GM21786 (cell line): ENCODE results near the gene TNRC6C.

Experiments used
- ATAC-seq: cut with Tn5 transposase; IDR thresholded peaks from one replicate; pipeline ENCODE4 v1.9.1; 2021; ENCODE audit not compliant: unreplicated experiment

Gene TNRC6C

DNA sequence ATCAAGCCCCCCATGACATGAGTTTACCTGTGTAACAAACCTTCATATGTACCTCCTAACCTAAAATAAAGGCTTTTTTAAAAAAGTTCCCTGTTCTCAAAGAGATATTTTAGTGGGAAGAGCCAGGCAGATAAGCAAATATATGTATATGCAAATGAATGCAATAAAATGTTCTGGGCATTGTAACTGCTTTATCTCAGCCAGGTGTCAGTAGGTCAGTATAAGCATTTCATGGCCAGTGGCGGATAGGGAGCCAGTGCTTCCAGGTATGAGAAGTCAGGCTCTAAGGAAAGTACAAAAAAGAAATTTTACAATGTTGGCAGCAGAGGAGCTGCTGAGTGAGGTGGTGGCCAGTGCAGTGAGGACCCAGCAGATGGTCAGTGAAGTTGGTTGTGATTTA is 53.9 kb downstream of the TNRC6C start:
- no peak for ATAC-seq

DNA sequence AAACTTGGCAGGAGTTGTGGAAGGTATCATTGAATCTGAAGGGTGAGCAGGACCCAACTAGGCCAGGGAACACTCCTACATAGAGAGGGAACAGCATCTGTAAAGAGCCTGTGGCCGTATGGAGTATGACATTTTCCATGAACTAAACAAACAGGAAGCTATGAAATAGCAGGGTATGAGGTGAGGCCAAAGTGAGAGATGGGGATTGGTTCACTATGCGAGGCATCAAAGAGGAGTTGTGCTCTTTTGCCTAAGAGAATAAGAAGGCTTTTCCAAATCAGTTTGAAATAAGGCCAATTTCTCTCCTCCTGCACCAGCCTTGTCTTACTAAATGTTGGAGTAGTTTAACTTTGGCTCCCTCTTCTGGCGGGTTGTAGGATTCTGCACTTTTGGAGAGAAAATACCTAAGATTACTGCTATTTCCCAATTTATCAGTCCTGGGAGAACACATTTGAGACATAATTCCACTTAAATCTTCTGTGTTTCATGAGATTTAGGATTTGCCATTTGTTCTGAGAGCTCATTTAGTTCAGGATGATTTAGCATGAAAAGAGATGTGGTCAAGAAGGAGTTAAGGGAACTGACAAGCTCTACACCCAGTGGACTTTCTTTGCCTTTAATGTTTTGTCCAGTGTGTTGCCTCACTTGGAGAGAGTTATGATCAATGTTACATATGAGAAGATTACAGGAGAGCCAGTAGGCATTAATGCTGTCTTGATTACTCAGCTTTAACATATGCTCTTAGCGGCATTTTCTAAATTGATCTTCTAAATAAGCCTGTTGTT is 55.4 kb downstream of the TNRC6C start:
- no peak for ATAC-seq

DNA sequence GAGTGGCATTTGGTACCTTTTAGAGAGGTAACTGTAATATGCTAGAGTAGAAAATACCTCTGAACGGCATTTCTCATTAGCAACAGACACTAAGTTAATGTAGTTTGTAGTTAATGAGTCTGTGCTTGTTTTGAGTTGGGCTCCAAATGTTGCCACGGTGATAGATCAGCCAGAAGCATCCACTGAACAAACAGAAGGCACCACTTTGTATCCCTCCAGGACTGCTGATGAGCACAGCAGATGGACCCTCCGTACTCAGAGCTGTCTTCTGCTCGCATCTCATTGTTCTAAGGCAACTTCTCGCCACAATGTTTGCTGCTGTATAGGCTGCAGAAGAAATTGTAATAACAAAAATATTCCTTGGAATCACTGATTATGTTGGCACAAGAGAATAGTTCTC is 56.1 kb downstream of the TNRC6C start:
- no peak for ATAC-seq

DNA sequence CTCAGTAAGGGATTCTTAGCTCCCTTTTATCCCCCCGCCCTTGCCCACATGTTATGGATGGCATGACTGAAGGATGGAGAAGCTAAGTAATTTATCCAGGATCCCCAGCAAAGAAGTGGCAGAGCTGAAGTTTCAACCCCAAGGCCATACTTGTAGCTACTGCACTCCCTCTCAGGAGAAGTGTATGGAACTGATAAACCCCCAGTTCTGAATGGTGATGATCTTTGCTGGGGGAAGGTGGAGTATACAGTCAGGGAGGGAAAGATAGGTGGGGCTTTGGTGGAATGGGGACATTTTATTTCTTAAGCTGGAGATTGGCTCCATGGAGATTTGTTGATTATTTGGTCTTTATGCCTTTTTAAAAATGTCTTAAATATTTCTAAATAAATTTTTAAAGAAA is 58.3 kb downstream of the TNRC6C start:
- no peak for ATAC-seq

DNA sequence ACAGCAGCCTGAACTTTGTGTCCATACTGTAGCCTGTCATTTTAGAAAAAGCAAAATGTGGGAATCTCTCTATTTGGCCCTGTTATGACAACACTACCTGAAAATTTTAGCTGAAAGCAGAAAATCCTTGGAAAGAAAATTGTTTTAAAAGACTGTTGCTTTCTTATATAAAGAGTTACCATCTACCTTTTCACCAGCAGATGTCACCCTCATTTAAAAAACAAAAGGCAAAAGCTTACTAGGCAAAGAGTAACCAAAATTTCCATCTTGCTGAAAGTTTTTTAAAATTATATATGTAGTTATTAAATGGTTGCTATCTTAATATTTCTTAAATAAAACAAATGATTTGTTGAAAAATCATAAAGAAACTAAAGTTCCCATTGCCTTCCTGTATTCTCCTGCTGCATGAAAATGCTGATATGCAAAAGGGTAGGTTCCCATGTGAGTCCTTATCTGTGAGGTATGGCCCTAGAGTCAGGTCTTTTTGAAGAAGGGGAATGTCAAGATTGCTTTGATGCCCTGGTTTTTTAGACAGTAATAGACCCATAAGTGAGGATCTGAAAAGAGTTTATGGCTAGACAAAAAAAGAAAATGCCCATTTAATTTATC is 61.0 kb downstream of the TNRC6C start:
- no peak for ATAC-seq

DNA sequence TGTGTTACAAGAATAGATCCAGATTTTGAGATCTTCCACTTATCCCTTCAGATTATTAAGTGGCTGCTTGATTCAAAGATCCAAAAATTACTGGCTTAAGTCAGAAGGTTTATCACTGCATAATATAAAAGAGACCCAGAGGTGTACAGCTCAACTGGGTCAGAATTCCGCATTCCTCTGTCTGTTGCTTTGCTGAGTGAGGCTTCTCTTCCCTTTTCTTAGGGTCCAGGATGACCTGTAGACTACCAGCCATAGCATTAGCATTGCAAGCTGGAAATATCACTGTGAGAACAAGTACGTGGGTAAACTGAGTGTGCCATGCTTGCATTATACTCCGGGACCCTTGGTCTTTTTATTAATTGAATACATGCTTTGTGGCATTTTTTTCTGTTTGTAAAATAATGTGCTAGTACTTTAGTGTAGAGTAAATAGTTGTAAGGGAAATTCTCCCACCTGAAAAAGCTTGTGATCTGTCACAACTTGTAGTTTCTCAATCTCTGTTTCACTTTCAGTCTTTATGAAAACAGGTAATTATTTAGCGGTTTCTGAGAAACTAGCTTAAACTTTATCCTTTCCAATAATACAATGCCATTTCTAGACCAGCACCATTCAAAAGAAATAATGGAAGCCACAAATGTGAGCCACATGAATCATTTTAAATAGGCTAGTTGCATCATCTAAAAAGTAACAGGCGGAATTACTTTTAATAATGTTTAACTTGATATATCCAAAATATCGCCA is 61.6 kb downstream of the TNRC6C start:
- ATAC-seq = no peak

DNA sequence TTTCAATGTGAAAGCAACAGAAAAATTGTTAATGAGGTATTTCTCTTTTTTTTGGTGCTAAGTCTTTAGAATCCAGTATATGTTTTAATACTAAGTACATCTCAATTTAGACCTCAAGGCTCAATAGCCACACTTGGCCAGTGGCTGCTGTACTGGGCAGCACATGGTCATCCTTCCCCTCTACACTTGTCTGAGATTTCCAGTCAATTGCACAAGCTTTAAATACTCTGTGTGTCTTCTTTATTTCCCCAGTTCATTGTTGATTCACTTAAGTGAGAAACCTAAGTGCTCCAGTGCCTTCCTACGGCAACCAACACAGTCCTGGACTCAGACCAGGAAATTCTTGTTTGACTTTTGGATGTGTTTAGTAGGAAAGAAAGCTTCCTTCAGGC is 62.2 kb downstream of the TNRC6C start:
- no peak for ATAC-seq

DNA sequence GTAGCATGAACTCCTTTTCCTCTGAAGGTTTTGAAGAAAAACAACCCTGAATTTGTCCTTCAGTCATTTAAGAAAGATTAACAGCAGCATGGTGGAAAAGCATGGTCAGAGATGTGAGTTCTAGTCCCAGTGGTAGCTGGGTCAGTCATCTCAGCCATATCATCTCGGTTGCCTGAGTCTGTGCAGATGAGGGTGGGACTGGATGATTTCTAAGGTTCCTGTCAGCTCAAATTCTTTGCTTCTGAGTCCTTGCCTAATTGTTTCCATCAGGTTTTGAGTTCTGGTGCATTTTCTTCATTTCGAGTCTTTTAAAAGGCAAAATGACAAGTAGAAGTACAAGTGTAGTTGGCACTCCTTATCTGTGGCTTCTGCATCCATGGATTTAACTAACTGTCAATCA is 63.9 kb downstream of the TNRC6C start:
- ATAC-seq = no peak

DNA sequence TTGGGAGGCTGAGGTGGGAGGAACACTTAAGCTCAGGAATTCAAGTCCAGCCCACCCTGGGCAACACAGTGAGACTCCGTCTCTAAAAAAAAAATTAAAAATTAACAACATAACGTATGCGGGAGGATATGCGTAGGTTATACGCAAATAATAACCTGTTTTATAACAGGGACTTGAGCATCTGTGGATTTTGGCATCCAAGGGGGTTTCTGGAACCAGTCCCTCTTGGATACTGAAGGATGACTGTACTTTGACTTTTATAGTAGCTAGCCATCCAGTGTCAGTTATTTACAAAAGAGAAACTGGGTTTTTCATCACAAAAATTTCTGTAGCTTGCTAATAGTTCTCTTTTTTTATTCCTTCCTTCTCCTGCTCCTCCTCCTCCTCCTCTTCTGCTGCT is 64.5 kb downstream of the TNRC6C start:
- ATAC-seq = no peak

DNA sequence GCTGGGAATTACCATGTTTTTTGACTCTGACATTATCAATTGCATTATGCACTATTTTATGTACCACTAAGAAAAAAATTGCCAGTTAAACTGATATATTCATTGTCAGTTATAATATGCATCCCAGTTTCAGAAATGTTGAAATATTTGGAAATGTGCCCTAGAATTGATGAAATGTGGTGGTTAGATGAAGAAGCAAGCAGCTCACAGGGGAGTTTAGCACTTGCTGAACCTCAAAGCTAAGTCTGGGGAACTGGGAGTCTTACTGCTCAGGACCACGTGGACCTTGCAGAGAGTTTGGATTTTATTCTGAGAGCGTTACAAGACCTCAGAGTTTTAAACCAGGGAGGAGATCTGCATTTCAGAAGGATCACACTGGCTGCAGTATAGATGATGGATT is 67.9 kb downstream of the TNRC6C start:
- no peak for ATAC-seq

DNA sequence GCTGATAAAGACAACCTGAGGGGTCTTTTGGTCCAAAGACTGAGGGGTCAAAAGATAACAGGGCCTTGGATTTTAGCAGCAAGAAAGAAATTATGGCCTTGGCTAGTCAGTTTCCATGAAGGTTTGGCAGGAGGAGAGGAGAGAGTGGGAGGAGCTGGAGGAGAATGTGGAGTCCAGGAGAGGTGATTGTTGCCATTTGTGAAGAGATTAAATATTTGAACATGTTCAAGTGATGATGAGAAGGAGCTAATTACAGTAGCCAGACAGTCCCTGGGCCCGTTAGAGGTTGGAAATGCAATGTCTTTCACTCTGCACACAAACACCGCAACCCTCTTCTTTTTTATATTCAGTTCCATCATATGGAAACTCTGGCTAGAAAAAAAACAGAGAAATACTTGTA is 68.6 kb downstream of the TNRC6C start:
- no peak for ATAC-seq

DNA sequence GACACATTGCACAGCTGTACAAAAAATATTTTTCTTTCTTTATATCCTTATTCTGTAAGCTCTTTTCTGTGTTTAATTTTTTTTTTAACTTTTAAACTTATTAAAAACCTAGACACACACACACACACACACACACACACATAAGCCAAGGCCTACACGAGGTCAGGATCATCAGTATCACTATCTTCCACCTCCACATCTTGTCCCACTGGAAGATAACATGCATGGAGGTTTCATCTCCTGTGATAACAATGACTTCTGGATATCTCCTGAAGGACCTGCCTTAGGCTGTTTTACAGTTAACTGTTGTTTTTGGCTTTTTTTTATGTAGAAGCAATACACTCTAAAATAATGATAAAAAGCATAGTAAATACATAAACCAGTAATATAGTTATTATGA is 71.2 kb downstream of the TNRC6C start:
- ATAC-seq = no peak

DNA sequence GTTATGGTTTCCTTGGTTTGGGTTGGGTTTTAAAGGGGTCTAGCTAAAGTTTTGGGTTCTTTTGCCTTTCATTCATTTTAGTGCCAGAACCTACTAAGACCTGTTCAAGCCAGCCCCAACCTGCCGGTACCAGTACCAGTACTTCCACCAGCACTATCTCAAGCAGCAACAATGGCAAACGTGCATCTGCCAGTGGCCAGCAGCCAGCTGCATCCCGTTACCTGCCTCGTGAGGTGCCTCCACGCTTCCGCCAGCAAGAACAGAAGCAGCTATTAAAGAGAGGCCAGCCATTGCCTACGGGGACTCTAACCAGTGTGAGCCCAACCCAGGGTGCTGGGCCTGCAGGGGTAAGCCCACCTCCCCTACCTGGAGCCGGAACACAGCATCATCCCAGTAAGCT is 72.9 kb downstream of the TNRC6C start:
- no peak for ATAC-seq

DNA sequence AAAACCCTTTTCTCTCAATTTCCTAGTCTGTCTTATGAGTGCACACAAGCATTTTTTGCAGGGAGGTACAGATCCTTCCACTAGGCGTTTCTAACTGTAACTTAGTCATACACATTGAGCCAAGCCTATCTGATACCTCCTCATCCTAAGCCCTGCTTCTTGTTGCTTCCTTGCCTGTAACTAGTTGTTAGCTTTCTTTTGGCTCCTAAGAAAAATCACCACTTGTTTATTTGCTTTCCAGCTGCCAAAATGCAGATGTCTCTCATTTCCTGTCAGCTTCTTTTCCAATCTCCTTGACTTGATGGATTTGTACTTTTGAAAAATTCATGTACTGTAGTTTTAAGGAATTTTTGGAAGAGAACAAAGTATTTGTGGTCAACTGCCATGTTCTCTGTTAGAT is 73.7 kb downstream of the TNRC6C start:
- no peak for ATAC-seq

DNA sequence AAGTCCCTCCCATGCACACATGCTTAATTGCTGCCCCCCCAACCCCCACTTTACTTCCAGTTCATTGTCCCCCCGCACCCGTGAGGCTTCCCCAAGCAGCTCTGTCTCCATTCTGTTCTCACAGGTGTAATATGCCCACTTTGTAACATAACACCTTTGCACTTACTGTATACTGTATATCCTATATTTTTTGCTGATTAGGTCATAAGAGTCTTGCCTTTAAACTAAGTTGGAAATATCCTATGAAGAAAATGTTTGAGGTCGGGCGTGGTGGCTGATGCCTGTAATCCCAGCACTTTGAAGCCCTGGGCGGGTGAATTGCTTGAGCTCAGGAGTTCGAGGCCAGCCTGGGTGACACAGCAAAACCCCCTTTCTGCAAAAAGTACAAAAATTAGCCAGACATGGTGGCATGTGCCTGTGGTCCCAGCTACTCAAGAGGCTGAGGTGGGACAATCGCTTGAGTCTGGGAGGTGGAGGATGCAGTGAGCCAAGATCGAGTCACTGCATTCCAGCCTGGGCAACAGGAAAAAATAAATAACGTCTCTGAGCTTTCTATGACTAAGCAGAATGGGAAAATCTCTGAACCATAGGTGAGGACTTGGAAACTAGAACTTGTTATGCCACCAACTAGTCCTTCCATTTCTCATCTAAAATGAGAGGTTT is 76.1 kb downstream of the TNRC6C start:
- no peak for ATAC-seq

DNA sequence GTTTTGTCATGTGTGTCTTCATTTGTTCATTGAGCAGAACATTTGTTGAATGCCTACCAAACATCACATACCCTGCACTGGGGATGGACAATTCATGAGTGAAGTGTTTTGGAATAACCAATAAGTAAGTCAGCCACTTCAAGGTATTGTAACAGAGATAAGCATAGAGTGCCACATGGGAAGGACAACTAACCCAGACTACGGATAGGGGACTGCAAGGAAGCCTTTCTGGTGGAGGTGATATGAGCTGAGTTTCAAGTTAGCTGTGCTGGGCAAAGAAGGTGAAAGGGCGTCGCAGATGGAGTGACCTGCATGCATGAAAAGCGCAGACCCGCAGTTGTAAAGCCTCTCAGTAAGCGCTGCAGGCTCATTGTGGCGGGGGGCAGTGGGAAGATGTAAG is 78.8 kb downstream of the TNRC6C start:
- no peak for ATAC-seq

DNA sequence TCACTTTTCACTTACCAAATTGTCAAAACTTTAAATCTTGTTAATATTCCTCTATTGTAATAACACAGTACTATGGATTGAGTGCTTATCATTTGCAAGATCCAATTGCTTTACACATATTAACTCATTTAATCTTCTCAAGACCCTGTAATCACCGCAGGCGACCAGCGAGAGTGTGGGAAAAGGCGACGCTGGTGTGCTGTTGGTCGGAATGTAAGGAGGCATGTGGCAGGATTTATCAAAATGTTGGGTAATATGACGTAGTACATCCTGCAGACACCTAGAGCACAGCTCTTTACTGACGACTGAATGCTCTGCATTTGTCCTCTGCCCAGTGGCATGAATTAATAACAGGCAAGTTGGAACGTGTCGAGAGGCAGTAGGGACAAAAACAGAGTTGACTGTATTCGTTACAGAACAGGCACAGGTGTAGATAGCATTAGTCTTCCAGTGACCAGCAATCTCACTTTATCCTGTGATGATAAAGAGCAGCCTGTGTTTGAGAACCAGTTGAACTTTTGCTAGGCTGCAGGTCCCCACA is 80.3 kb downstream of the TNRC6C start:
- ATAC-seq = no peak

DNA sequence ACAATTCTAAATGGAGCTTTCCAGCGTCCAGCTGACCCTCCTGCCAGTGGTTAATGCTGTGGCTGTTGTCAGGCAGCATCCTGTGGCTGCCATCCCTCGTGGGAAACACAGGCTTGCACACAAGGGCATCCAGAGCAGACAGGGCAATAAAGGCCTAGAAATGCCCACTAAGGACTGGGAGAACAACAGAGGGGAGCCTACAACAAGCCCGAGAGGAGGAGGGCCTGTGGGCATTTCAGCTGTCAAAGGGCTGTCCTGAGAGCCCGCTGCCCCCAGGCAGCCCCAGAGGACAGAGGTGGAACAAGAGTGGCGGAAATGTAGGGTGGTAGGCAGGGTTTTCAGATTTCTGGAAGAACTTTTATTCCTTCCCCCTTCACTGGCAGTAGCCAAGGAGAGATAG is 81.1 kb downstream of the TNRC6C start:
- ATAC-seq = no peak

DNA sequence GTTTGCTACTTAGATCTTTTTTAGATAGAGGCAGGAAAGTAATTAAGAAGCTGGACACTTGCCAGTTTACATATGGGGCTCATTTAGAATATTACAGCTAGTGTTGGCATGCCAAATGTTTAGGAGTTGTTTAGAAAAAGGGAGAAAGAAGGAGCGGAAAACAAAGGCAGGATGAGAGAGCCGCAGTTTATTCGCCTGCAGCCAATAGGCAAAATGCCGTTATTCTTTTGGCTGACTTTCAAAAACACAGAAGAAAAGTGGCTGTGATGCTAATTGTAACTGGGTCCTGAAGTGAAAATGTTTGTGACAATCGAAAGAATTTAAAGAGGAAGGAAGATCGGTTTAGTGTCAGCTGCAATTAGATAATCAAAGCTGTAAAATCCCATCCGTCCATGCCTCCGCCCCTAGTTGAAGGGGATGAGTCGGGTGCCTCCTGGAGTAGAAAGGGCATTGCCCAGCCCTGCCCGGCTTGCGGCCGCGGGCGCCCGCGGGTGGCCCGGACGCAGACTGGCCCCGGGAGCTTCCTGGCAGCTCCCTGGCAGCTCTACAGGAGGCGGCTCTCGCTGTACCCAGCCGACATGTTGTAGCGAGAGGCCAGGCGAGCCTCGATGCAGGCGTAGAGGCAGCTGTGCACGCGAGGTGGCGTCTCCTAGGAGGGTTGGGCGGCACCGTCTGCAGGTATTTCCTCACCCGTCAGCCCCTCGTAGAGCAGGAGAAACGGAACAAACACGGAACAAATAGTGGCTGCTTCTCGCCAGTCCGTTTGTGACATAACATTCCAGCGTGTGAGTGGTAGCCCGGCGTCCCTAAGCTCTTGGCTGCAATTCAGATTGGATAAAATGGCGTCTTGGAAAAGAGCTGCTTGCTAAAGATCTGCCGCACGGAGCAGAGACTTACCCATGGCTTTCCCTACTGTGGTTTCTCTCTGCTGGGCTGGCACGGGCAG is 82.2 kb downstream of the TNRC6C start:
- no peak for ATAC-seq

DNA sequence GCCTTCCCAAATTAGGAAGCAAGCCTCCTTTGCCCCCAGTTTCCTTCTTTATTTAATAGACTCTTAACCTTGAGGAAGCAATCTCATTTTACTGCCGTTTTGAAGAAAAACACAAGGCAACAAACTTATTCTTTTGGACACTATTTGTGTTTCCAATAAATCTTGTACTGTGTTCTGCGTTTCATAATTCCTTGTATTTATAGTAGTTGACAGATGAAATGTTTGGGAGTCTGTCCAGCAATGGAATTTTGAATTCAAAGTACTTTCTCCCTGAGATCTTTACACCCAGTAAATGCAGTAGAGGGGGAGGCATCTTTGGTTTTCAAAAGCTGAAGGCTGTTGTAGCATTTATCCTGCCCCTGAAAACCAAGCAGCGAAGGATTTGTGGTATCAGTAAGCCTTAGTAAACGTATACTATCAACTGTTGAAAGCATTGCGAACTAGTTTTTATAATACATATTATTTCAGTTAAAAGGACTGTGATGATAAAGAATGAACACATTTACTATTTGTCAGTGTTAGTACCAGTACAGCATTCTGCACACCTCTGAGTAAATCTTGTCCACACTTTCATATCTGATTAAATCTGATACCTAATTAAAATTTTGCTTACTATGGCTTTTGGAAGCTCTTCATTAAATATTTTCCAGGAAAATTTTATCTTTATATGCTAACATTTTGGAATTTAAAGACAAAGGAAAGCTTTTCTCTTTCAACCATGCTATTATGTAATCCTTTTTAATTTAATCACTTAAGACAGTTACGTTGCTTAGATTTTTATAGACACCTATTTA is 83.1 kb downstream of the TNRC6C start:
- ATAC-seq = no peak
